ENCODE data around the gene PPP2R2B.

- no peak for TF ChIP-seq CTCF (IDR thresholded peaks at IDR 0.05; ENCODE audit: low read depth, low read length)
- TF ChIP-seq, protein P1, sequence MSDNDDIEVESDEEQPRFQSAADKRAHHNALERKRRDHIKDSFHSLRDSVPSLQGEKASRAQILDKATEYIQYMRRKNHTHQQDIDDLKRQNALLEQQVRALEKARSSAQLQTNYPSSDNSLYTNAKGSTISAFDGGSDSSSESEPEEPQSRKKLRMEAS (IDR thresholded peaks at IDR 0.05; ENCODE audit: low read depth, low read length) = no peak
- TF ChIP-seq POLR2A (IDR thresholded peaks at IDR 0.05; ENCODE audit: extremely low read depth, insufficient read length) = no peak
These were observed 126.7 kb downstream of the PPP2R2B start for GRCh38 chr5:146751781-146752401.
